Spleen (tissue), 7 donors: ENCODE data around the gene CDCA8.

ENCODE experiments used
- POLR2A ChIP-seq, 3 donors: fragments of 450-650 bp; IDR thresholded peaks; one replicate each; pipeline ENCODE4 v1.5.1; 2017; ENCODE audit warnings: antibody characterized with exemption in 3 of 3, mild to moderate bottlenecking in 1 of 3
- POLR2AphosphoS5 ChIP-seq, 3 donors: sonication (generic); formaldehyde crosslinking; IDR thresholded peaks; one replicate each; pipeline ENCODE4 v1.5.1; 2017; ENCODE audit warnings: antibody characterized with exemption in 3 of 3
- TF ChIP-seq, protein P1 (sequence below), 11 experiments: fragments of 200-600 bp in 7 of 11; fragments of 450-650 bp in 4 of 11; sonication (generic) in 4 of 11; IDR thresholded peaks in 8 of 11; conservative IDR thresholded peaks in 3 of 11; 1 replicate in 7 of 11; 2 replicates in 4 of 11; pipeline versions ENCODE4 v1.4.0 to v1.8.0; 2016 to 2021; ENCODE audit warnings: antibody characterized with exemption in 11 of 11, inconsistent platforms in 4 of 11, mild to moderate bottlenecking in 1 of 11
- donor health status: DM: no; HTN: no; CAD: no; lungs with moderate emphysema.
- donor health status: DM: no; HTN: no; CAD: no.
- donor health status: DM: no; HTN: no; CAD: no.

DNA sequence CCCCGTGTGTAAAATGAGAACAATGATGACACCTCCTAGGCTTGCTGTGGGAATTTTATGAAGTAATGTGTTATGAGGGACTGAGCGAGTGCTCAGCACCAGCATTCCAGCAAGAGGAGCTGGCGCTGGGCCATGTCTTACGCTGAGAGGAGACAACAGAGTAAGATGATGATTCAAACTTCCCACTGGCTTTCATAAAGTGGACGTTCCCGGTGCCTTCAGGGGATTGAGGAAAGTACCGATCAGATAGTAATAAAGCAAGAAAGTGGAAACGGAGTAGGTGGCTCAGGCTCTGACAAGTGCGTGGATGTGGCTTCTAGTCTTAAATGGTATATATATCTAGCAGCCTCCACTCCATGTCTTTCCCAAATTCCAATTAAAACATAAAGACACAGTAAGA lies 48.8 kb downstream of the CDCA8 start:
- no peak for TF ChIP-seq POLR2A (IDR thresholded peaks at IDR 0.05)
- TF ChIP-seq POLR2AphosphoS5 (IDR thresholded peaks at IDR 0.05) = no peak
- TF ChIP-seq, protein P1, sequence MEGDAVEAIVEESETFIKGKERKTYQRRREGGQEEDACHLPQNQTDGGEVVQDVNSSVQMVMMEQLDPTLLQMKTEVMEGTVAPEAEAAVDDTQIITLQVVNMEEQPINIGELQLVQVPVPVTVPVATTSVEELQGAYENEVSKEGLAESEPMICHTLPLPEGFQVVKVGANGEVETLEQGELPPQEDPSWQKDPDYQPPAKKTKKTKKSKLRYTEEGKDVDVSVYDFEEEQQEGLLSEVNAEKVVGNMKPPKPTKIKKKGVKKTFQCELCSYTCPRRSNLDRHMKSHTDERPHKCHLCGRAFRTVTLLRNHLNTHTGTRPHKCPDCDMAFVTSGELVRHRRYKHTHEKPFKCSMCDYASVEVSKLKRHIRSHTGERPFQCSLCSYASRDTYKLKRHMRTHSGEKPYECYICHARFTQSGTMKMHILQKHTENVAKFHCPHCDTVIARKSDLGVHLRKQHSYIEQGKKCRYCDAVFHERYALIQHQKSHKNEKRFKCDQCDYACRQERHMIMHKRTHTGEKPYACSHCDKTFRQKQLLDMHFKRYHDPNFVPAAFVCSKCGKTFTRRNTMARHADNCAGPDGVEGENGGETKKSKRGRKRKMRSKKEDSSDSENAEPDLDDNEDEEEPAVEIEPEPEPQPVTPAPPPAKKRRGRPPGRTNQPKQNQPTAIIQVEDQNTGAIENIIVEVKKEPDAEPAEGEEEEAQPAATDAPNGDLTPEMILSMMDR (IDR thresholded peaks at IDR 0.05 in 8 of 11, conservative IDR thresholded peaks at IDR 0.05 in 3 of 11) = no peak
